GM18867 (cell line): ENCODE data around the gene TBX21.
A peak's percentile ranks its signal among the peaks of the same experiment; 100 is the strongest.

Experiments used
- ATAC-seq: cut with Tn5 transposase; IDR thresholded peaks from one replicate; pipeline ENCODE4 v1.9.1; 2021; ENCODE audit warnings: mild to moderate bottlenecking, moderate library complexity; ENCODE audit not compliant: unreplicated experiment

Gene TBX21

GRCh38 chr17:47733047-47733673 lies at the start of gene TBX21:
Gene TBX21, plus strand, starts transcription at chr17:47733236. Its CDS starts 219 bp downstream, at chr17:47733455.
- ATAC-seq = peak; percentile 57

- ATAC-seq = no peak
Observed at GRCh38 chr17:47684025-47684424, 49.0 kb upstream of the TBX21 start.

DNA sequence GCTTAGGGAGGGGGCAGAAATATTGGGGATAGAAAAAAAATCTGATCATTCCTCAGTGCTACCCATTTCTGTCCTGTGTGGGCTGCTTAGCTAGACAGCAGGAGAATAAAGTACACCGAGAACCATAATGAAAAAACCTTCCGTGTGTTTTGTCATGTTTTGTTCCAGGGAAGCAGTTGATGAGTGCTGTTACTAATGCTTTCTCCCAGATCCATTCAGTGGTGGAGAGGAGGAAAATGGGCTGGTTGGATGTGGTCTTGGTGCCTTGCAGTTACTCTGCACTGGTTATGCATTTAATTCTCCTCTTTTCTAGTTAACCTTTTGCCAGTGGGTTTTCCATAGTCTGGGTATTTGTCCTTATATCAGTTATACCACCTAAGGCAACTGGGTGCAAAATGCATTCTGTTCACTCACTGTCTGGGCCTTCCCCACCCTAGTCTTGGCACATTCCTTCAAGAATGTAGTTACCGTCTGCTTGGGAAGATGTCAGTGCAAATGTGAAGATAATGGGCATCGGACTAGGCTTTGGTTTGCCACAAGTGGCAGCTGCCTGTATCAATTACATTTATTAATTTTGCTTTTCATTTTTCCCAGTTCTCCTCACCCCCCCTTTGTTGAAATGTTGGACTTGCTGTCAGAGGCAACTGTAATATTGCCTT lies 48.4 kb upstream of the TBX21 start:
- no peak for ATAC-seq

- ATAC-seq = no peak
Observed at GRCh38 chr17:47685556-47686275, 47.3 kb upstream of the TBX21 start.

GRCh38 chr17:47686276-47686635 lies 46.8 kb upstream of the TBX21 start:
- no peak for ATAC-seq

DNA sequence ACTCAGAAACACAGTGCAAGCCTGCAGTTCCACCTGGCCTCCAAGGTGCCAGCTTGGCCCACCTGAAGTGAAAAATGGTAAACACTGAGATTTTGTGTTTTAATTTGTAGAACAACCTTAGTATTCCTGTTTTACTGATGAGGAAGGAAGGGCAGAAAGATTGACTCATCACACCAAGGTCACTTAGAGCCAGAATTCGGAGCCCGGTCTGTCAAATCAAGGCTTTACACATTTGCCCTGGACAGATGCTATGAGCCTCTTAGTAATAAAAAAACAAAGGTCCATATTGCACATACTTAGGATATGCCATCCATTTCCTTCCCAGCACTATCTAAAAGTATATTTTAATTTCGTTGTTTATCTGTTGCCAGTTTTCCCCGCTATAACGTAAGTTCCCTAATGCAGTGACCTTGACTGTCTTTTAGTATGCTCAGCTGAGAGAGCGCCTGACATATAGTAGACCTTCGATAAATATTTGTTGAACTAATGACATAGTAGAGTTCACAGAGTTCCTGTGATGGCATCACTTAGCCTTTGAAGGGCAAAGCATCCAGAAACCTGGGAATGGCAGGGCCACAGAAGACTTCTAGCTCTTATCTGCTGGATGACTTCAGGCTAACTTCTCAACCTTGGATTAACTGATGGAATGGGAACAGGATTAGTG lies 46.2 kb upstream of the TBX21 start:
- ATAC-seq = no peak

DNA sequence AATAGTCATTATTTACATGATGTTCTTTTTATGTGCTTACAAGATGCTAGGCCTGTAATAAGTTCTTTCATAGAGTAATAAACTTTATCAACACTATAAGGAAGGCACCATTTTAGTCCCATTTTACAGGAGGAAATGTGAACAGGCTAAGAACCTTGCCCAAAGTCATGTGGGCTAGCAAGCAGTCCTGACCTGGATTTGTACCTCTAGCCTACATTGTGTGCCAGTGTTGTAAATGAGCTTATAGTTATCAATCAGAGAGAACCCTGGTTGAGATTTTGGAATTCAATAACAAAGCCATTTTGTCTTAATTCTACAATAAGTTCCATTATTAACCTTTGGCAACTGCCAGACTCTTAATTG lies 45.7 kb upstream of the TBX21 start:
- no peak for ATAC-seq

DNA sequence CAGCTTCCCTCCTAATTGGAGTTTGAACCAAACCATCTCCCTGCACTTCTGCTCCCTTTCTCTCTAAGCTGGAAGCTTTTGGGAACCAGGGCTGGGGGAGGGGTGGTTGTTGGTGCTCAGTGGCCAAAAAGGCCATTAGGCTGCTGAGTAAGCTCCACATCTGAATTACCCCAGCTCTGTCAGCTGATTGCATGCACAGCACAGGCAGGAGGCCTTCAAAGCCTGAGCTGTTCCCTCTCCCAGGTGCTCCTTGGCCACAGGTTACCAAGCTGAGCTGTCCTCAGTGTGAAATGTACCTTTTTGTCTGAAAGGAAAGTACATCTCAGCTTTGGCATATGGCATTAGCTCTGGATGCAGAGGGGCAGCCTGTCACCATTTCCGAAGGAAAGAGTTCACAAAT lies 45.3 kb upstream of the TBX21 start:
- no peak for ATAC-seq

GRCh38 chr17:47690121-47690520 lies 42.9 kb upstream of the TBX21 start:
- ATAC-seq = no peak

DNA sequence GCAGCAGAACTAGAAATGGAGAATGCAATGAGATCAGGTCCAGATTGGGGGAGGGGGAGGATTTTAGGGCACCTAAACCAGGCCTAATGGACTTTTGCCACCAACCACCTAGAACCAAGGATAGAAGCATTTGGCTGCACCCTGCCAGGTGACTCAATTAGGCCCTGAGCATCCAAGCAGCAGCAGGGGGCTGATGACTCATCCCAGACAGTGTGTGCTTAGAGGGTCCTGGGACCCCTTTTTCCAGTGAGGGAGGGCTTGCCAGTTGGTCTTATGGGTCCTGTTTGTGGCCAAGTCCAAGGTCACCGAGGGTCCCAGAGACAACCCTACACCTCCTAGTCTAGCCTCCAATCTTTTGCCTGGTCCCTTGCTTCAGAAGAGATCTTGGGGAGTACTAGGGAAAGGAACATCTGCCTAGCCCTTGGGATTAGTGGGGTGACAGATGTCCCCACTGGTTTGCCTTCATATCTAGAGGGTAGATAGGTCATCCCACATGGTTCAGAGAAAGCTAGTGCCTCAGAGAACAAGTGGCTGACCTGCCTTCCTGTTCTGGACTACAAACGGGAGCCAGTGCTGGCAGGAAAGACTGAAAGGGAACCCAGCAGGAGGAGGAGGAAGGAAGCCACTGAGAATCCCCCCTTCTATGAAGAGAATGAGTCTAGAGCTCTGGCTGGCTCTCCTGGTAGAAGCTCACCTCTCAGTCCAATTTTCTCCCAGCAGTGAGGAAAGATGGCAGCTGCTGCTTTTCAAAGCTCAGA lies 40.7 kb upstream of the TBX21 start:
- ATAC-seq = no peak

GRCh38 chr17:47692895-47693730 lies 39.9 kb upstream of the TBX21 start:
- ATAC-seq = no peak

DNA sequence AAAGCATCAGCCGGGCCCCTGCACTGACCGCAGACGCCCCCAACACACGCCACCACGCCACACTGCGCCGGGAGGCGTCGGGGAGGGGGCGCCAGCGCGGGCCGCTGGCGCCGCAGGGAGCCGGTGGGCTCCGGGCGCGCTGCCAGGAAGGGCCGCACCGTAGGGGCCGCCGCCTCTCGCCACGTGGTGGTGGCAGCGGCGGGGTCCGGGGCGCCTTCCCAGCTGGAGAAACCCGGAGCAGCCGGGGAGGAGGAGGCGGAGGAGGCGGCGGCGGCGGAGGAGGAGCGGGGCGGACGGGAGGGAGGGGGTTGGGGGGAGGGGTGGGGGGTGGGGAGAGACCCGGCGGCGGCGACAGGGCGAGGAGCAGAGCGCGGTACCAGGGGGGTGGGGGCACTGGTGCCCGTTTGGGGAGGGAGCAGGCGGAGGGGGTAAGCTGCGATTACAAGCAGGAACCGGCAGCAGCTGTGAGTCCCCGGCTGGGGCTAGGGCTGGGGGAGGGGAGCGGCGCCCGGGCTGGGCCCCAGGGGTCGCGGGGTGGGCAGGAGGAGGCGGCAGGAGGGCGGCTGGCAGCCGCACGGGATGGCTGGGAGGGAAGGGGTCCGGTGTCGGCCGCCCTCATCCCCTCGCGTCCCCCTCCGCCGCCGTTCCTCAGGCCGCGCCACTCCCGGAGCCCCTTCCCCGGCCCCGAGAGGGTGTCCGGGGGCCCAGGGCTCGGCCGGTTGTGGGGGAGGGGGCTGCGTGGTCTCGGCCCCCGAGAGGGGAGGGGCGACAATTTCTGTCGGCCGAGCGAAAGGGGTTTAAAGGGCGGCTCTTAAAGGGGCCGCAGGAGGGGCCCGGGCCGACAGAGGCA lies 39.1 kb upstream of the TBX21 start, which contains the start of gene TBKBP1:
Gene TBKBP1, plus strand, starts transcription at position 431 of the 850 bp plus-strand sequence. CDS start 1,952 bp downstream, outside the sequence.
- no peak for ATAC-seq

GRCh38 chr17:47694581-47695428 lies 38.2 kb upstream of the TBX21 start:
- no peak for ATAC-seq

- no peak for ATAC-seq
Observed at GRCh38 chr17:47695429-47696376, 37.3 kb upstream of the TBX21 start.

DNA sequence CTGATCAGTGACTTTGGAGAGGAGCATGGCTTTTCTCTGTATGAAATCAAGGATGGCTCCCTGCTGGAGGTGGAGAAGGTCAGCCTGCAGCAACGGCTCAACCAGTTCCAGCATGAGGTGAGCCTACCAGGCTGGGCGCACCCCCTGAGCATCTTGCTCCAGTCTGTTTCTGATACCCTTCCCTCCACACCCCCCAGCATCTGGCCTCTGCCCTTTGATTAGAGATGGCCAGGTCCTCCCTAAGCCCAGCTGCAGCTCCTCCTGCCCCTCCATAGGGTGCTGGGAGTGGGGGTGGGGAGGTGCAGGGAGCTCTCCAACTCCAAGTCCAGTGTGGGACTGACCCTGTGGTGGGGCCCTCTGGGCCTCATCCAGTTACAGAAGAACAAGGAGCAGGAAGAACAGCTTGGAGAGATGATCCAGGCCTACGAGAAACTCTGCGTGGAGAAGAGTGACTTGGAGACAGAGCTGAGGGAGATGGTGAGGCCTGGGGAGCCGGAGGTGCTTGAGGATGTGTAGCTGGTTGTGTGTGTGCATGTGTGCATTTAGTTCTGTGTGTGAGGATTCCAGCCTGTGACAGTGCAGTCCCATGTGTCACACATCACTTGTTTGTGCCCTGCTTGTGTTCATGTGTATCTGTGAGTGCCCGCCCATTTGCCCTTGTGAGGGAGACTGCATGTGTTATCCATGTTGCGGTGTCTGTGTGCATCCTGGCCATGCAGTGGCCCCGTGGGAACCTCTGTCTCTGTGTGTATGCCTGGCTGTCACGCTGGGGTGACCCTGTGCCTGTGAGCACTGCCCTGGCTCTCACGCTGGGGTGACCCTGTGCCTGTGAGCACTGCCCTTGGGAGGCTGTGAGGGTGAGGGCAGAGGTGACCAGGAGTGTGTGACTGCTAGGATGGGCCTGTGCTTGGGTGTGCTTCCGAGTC lies 36.1 kb upstream of the TBX21 start:
- no peak for ATAC-seq
